ENCODE results near the gene EXOC3L2.

GRCh38 chr19:45163751-45164460 lies 81.3 kb downstream of the EXOC3L2 start:
- no peak for TF ChIP-seq POLR2A (IDR thresholded peaks at IDR 0.05)
- TF ChIP-seq, protein P1, sequence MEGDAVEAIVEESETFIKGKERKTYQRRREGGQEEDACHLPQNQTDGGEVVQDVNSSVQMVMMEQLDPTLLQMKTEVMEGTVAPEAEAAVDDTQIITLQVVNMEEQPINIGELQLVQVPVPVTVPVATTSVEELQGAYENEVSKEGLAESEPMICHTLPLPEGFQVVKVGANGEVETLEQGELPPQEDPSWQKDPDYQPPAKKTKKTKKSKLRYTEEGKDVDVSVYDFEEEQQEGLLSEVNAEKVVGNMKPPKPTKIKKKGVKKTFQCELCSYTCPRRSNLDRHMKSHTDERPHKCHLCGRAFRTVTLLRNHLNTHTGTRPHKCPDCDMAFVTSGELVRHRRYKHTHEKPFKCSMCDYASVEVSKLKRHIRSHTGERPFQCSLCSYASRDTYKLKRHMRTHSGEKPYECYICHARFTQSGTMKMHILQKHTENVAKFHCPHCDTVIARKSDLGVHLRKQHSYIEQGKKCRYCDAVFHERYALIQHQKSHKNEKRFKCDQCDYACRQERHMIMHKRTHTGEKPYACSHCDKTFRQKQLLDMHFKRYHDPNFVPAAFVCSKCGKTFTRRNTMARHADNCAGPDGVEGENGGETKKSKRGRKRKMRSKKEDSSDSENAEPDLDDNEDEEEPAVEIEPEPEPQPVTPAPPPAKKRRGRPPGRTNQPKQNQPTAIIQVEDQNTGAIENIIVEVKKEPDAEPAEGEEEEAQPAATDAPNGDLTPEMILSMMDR (IDR thresholded peaks at IDR 0.05): no peak
- no peak for TF ChIP-seq POLR2AphosphoS5 (IDR thresholded peaks at IDR 0.05)

All from transverse colon (tissue), 4 donors.